Fibroblast of villous mesenchyme (primary cell): ENCODE data around the gene SMNDC1. TPM values are rescaled to one million over a fixed set of nuclear protein-coding genes. Genes with fewer than 3 reads are reported as not detected.

Experiments
- DNase-seq: peaks from one replicate; pipeline ENCODE4 v3.0.0-alpha.2; 2010; ENCODE audit warnings: low read depth
- H3K4me3 ChIP-seq: 2 replicates; pipeline ENCODE4 v1.5.1; 2011; ENCODE audit warnings: low read depth, mild to moderate bottlenecking, low read length
- total RNA-seq: library from RNA; depleted of rRNA; stranded (reverse); fragments of >200 nt; gene quantifications from 2 replicates; pipeline ENCODE4 v1.2.3, GENCODE V29; 2012
- TF ChIP-seq, protein P1 (sequence below): IDR thresholded peaks from 2 replicates; pipeline ENCODE4 v1.5.1; 2012; ENCODE audit warnings: low read depth, mild to moderate bottlenecking, low read length; ENCODE audit not compliant: insufficient read depth

The SMNDC1 gene
- total RNA-seq, 1 donor = 11.7 TPM

DNA sequence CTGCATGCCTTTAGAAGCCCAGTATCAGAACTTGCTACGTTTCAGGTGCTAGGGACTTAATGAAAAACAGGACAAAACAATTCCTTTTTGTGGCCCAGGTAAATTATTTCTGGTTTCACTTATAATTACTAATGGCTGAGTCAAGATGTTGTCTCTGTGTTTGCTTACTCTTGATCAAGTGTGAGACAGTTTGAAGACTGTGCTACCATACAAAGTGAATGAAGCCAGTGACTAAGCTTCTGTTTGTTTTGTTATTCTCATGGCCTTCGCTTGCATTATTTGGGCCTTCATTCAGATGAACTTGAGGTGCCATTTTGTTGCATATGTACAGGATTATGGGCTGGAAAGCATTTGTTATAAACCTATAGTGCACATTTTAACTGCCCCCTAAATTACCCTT, 17.9 kb downstream of the SMNDC1 start:
- no peak for DNase-seq
- TF ChIP-seq, protein P1, sequence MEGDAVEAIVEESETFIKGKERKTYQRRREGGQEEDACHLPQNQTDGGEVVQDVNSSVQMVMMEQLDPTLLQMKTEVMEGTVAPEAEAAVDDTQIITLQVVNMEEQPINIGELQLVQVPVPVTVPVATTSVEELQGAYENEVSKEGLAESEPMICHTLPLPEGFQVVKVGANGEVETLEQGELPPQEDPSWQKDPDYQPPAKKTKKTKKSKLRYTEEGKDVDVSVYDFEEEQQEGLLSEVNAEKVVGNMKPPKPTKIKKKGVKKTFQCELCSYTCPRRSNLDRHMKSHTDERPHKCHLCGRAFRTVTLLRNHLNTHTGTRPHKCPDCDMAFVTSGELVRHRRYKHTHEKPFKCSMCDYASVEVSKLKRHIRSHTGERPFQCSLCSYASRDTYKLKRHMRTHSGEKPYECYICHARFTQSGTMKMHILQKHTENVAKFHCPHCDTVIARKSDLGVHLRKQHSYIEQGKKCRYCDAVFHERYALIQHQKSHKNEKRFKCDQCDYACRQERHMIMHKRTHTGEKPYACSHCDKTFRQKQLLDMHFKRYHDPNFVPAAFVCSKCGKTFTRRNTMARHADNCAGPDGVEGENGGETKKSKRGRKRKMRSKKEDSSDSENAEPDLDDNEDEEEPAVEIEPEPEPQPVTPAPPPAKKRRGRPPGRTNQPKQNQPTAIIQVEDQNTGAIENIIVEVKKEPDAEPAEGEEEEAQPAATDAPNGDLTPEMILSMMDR = no peak
- no peak overlapping the region for H3K4me3 ChIP-seq

DNA sequence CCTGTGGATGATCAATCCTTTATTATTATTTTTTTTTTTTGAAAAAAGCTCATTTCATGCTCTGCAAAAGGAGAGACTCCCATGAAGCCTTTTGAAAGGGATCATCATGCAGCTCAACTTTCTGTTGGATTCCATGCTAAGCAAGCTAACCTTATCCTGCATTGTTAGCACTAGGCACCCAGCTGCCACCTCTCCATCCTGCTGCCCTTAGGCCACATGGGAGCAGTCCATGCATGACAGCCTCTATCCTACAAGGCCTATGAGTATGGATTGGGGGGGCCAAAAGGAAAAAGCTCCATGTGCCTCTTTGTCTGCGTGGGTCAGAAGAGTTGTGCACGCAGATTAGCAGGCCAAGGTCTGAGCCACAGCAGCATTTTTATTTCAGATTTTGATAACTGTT, 19.2 kb downstream of the SMNDC1 start:
- no peak for DNase-seq
- H3K4me3 ChIP-seq = no peak overlapping the region
- TF ChIP-seq, protein P1 = no peak

DNA sequence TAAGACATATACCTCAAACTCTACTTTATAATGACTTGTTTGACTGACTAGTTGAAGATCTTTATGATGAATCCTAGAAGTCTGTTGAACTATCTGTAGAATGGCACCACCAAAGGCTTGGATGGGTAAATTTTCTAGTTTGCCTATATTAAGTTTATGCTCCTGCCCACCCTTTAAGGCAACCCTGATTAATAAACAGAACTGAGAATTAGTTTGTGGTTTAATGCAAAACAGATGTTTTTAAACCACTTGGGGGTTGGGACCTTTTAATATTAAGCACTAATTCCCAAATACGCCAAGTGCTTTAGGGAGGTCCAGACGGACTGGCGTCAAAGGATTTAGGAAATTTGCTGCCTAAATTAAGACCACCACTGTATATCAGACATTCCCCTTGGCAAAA, 20.5 kb downstream of the SMNDC1 start:
- no peak overlapping the region for H3K4me3 ChIP-seq
- TF ChIP-seq, protein P1 = no peak
- no peak for DNase-seq

DNA sequence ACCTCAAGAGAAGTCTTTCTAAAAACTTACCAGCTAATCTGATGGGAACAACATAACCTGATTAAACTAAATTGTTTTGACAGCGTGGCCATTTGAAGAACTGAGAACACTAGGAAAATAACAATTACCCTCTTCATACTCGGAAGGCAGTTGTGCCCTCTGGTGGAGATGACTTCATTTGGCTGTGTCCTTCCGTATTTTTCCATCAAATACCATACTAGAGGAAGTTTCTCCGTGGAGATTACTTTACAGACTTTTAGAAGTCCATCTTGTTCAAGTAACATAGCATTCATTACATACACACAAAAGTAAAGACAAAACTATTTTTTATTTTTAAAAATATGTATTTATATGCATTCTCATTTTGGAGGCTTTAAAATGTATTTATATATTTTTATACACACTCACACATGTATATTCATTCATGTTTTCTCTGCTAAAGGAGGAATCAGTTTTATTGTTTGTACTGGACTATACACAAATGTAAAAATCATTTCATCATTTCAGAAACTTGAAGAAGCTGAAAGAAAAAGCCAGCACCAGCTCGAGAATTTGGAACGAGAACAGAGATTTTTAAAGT, 25.2 kb downstream of the SMNDC1 start:
- no peak overlapping the region for H3K4me3 ChIP-seq
- TF ChIP-seq, protein P1 = peak; percentile 72
- DNase-seq = peak; percentile 75

- no peak for DNase-seq
- H3K4me3 ChIP-seq = no peak overlapping the region
- TF ChIP-seq, protein P1 = no peak
Measured at GRCh38 chr10:110278562-110279406, 25.9 kb downstream of the SMNDC1 start.

DNA sequence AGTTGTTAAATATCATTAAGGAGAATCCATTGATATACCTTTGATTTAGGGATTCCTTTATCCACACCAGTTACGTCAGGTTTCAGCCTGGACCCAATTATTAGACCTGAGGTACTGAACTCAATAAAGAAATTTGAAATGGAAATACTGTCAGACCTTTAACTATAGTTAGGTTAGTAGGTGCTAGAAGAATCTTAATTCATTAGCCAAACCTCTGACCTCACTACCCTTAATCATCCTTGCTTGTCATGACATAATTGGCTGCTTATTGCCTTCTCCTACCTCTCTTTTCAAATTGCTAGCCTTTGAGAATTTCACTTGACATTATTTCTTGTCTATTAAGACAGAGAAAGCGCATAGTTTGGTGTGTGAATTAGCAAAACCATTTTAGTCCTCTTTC, 27.1 kb downstream of the SMNDC1 start:
- H3K4me3 ChIP-seq = no peak overlapping the region
- DNase-seq = no peak
- TF ChIP-seq, protein P1 = no peak
